OCI-M2 (cell line): Measurements from ENCODE around the gene MTX1.
"Not testable (repeated sequence)": the region's sequence is repeated elsewhere in the genome, so short reads cannot be mapped to it uniquely, and the experiment has no call there.

Experiments used
- DNase-seq: peaks from one replicate; lab custom pipeline; 2025; ENCODE audit not compliant: unreplicated experiment; lab: John Stamatoyannopoulos, UW

The MTX1 gene

DNA sequence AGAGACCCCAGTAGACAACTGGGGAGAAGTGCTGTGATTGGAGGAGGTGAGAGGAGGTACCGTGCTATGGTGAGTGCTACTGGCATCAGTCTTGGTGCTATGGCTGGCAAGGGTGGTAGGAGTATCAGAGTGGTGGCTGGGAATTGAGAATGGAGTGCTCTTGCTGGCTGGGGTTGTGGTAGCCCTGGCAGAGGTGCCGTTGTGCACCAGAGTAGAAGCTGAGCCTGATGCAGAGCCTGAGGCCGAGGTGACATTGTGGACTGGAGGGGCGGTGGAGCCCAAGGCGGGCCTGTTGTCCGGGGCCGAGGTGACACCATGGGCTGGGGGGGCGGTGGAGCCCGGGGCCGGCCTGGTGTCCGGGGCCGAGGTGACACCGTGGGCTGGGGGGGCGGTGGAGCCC lies 20.2 kb upstream of the MTX1 start:
- DNase-seq: no peak

DNA sequence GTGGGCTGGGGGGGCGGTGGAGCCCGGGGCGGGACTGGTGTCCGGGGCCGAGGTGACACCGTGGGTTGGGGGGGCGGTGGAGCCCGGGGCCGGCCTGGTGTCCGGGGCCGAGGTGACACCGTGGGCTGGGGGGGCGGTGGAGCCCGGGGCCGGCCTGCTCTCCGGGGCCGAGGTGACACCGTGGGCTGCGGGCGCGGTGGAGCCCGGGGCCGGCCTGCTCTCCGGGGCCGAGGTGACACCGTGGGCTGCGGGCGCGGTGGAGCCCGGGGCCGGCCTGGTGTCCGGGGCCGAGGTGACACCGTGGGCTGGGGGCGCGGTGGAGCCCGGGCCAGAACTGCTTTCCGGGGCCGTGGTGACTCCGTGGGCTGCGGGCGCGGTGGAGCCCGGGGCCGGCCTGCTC lies 18.6 kb upstream of the MTX1 start:
- not testable (repeated sequence) for DNase-seq

DNA sequence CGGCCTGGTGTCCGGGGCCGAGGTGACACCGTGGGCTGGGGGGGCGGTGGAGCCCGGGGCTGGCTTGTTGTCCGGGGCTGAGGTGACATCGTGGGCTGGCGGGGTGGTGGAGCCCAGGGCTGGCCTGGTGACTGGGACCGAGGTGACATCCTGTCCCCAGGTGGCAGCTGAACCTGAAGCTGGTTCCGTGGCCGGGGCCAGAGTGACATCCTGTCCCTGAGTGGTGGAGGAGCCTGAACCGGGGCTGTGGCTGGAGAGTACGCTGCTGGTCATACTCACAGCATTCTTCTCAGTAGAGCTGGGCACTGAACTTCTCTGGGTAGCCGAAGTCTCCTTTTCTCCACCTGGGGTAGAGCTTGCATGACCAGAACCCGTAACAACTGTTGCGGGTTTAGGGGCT lies 16.6 kb upstream of the MTX1 start:
- DNase-seq: no peak

DNA sequence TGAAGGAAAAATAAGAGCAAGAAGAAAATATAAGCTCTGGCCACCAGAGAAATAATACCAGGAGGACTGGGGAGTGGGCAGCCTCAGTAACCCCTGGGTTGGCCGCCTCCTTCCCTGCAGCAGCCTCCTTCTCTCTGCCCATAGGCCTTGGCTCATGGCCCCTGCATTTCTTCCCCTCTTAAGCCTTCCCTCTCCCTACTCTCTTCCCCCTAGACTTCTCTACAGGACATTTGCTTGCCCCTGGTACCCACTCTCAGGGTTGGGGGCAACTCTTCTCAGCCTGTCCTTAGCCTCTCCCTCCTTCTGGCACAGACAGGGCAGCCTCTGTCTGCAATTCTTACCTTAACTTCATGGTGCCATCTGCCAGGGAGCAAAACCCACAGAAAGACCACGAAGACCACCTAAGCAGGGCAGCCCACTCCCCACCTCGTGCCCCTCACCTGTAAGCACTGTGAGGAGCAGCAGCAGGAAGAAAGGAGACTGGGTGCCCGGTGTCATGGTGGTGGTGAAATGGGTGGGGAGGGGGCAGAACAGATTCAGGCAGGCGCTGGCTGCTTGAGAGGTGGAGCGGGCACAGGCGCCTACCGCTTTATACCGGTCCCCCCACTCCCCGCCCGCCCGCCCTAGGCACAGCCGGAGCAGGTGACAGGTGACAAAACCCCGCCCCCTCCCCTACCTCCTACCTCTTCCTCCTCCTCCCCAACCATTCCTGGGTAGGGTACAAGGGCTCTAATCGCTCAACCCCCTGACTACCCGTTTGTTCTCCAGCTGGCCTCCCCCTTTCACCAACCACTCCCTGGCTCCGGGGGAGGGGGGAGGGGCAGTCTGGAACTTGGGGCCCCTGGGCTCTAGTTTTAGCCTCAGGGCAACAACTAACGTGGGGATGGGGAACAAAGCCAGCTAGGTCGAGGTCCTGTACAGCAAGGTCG lies 15.9 kb upstream of the MTX1 start:
- no peak for DNase-seq

DNA sequence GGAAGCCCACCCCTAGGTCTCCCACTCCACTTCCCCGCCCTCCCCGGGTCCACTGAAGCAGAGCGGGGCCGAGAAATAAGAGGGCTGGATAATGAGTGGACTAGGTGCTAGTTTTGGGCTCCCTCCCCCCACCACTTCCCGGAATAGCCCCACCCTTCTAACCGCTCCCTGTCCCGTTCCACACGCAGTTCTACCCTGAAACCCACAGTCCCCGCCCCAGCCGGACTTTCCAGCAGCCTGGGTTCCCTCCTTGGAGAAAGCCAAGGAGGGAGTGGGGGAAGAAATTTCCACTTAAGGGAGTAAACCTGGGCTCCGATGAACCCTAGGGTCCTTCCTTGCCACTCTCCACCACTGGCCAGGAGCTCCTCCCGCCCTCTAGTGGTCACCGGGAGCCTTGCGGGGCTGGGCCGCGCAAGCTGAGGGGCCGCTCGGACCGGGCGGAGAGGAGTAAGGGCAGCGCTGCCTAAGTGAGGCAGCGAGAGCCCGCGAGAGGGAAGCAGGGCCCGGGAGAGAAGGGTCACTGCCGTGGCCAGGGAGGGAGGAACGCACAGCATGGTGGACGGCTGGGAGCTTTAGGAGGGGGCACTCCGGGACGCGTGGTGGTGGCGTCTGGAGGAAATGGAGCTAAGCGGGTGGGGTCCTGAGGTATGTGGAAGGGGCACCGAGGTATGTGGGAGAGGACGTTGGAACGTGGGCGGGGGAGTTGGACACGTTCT lies 15.1 kb upstream of the MTX1 start:
- peak; percentile 57 for DNase-seq

DNA sequence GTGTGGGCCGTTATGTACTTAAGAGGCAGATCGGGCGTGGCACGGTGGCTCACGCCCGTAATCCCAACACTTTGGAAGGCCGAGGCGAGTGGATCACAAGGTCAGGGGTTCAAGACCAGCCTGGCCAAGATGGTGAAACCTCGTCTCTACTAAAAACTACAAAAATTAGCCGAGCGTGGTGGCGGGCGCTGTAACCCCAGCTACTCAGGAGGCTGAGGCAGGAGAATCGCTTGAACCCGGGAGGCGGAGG lies 14.6 kb upstream of the MTX1 start:
- DNase-seq: not testable (repeated sequence)

DNA sequence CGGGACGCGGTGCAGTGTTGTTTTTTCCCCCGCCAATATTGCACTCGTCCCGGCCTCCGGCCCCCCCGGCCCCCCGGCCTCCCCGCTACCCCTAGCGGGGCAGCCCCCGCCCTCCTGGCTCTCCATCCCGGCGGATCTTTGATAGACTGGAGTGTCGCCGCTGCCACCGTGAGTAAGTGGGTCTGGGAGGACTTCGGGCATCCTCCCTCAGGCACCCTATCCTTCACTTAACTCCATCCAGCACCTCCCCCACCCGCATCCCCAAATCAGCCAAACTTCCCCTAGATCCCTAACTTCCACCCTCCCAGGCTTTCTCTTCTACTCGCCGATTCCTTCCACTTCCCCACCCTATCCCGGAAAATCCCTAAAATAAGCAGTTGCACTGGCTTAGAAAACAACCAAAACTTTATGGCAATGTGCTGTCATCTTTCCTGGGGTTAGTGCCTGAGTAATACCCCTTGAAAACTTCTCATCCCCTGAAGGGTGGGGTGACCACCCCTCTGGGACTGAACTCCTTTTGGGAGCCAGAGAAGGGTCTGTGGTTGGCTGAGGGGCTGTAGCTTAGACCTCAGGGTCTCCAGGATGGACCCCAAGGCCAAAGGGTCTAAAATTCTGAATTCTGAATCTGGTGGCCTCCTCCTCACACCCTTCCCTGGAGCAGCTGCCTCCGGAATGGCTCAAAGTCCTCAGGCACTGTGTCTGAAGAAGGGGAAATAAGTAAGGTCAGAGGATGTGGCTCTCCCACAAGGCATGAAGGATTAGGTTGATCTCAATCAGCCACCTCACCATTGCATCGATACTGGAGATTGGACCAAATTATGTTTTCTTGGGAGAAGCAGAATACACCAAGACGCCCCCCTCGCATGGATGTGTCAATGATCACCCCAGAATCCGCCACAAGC lies 13.0 kb upstream of the MTX1 start:
- DNase-seq: no peak

DNA sequence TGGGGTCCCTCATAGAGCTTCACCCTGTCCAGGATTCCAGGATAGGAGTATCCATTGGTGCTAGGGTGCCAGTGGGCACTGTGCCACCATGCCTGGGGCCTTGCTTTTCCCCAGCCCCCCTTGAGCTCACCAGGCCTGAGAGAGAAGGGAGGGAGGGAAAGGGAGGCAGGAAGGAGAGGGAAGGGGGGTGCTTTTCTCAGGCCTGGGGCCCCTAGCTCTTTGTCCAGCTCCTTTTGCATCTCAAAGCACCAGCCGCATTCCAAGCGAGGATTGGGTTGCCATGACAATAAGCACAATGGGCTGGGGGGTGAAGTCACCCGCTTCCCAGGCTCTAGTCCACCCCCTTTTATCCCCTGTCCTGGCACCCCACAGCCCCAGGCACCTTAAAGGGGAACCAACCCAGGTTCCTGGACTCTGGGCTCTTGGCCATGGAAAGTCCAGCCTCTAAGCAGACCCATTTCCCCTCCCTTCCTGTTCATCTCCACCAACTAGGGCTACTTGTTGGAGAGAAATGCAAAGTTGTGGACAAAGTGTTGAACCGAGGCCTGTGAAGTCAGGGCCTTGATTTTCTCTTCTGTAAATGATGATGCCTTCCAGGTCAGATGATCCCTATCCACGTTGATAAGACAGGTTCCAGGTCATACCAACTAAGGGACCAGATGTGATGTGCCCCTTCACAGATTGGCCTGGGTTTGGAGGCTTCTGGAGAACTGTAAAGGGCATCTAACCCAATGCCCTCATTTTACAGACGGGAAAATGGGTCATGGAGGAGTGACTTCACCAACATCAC lies 12.2 kb upstream of the MTX1 start:
- DNase-seq: no peak

DNA sequence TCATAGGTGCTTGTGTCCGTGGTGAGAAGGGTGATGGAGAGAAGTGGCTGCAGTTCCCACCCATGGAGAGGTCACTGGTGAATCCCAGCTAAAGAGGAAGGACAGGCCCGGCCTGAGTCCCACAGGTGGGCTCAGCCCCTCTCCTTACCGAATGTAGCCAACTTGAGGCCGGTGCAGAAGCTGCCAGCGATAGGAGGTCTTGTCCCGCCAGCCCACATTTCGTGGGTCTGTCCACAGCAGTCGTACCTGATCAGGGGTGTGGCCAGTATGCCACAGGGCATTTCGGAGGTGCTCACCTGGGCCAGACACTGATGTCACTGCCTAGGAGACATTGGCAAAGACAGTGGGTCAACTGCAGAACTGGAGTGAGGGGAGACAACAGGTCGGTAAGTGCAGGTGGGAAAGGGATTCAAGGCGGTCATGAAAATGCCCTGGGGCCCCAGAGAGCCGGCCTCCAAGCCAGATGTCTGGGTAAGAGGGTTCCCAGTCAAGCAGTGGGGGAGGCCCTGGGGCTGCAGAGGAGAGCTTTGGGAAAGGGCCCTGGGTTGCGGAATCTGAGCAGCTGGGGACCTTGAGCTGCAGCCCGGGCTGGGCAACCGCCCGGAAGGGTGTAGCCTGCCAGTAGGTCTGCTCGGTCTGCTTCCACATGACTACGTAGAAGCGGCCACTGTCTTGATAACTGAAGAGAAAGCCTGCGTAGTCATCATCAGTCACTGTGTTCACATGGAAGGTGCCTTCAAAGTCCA lies 11.4 kb upstream of the MTX1 start:
- DNase-seq: no peak

DNA sequence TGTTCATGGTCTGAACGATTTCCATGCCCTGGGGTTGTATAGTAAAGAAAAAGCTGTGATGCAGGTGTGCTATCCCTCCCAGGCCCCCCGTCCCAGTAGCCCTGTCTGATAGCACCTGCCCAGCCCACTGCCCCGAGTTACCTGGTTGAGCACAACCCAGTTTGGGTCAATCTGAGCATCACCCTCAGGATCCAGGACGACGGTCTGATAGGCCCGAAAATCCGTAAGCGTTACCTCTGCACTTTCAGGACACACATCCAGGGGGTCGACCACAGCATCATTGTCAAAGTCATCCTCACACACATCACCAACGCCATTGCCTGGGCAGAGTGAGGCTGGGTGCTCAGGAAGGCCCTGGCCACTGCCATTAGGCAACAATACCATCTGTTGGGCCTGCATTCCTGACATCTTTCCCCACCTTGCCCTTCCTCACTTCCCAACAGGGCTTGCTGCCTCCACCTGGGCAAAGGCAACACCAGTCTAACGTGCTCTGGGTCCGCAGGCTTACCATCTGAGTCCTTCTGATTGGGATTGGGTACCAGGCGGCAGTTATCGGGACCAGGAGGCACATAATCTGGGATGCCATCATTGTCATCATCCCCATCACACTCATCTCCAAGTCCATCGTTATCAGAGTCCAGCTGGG lies 10.5 kb upstream of the MTX1 start:
- DNase-seq: no peak

DNA sequence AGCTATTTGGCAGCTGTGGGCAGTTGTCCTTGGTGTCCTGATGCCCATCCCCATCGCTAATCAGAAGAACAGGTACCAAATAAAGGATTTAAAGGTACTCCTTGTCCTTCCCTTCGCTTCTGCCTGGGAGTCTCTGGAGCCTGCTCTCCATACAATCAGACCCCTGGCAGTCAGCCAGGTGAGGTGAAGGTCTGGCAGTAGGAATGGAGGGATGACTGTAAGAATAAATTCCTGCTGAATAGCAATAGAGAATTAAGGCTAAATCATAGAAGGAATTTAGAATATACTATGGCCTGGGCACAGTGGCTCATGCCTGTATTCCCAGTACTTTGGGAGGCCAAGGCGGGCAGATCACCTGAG lies 10.0 kb upstream of the MTX1 start:
- no peak for DNase-seq

DNA sequence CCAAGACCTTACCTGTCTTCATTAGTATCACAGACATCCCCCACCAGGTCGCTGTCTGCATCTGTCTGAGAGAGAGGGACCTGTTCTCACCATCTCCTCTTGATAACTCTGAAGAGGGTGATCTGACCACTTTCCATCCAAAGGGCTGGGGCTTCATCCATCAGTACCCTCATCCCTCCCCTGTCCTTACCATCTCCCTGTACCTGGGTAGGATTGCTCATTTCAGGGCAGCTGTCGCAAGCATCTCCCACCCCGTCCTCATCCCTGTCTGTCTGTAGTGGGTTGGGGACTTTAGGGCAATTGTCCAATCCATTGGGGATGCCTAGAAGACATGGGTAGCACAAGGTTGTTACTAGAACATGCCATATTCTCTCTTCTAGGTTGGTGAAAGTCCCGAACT lies 8.7 kb upstream of the MTX1 start:
- DNase-seq: no peak

DNA sequence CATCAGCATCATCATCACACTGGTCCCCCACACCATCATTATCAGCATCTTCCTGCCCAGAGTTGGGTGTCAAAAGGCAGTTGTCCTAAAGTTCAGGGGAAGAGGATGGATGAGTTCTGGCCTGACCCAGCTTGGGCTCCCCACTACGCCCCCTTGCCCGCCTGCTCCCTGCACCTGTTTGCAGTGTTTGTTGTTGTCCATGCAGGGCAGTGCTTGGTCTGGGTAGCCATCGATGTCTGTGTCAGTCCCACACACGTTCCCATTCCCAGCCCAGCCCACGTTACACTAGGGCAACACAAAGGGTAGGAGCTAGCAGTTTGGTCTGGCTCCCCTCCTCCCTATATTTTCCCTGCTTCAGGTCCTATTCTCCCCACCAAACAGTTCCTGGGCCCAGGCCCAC lies 7.6 kb upstream of the MTX1 start:
- no peak for DNase-seq

DNA sequence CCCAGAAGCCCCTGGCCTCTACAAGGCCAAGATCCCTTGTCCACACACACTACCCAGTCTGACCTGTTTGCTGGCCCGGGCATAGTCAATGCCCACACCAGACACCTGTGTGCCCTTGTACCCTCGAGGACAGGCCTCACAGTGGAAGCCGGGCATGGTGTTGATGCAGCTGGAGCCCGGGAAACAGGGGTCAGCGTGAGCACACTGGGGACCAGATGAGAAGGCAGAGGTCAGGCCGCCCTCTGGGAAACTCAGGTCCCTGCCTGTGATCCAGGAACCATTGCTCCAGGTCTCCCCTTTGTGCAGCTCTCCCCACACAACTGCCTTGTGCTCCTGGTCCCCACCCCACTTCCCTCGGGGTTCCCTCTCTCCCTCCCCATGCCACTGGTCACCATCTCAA lies 6.3 kb upstream of the MTX1 start:
- DNase-seq: no peak

DNA sequence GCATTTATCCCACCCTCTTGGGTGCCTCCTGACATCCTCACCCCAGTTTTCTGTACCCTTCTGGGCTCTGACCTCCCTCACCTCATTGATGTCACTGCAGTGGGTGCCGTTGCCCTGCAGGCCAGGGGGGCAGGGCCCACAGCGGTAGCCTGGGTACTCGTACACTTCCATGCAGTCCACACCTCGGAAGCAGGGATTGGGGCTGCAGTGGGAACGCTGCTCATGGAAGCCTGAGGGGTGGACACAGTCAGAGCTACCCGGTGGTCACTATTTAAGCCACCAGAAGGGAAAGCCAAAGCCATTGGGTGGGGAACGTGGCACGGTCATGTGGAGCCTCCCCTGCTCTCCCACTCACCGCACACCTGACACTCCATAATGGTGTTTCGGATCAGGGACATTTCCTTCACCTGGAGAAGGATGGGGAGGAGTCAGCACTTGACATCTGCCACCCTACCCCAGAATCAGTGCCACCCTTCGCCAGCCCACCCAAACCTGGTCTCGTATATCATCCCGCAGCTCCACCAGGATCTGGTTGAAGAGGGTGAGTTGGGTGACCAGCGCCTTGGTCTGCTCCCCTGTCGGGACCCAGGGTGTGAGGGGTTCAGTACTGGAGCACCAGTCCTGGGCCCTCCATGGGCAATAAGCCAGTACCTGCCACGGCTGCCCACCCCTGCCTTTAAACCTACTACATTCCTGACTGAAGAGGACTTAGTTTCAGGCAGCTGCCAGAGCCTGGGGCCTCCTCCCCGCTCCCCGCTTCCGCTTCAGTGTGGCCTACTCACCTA lies 5.6 kb upstream of the MTX1 start:
- no peak for DNase-seq

DNA sequence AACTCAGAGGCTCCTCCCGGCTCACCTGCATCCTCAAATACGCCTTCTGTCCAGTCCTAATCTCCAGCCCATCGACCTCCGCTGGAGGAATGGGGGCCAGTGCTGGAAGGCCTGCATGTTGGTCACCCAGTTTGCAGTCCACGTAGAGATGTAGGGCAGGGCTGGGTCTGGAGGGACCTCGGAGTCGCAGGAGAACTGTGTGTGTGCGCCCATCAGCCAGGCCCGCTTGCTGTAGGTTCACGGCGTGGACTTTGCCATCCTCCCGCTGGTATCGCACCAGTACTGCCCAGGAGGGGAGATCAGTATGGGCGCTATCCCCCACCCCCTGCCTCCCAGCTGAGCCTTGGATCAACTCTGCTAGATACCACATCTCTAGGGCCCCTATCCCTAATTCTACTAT lies 3.5 kb upstream of the MTX1 start:
- no peak for DNase-seq

DNA sequence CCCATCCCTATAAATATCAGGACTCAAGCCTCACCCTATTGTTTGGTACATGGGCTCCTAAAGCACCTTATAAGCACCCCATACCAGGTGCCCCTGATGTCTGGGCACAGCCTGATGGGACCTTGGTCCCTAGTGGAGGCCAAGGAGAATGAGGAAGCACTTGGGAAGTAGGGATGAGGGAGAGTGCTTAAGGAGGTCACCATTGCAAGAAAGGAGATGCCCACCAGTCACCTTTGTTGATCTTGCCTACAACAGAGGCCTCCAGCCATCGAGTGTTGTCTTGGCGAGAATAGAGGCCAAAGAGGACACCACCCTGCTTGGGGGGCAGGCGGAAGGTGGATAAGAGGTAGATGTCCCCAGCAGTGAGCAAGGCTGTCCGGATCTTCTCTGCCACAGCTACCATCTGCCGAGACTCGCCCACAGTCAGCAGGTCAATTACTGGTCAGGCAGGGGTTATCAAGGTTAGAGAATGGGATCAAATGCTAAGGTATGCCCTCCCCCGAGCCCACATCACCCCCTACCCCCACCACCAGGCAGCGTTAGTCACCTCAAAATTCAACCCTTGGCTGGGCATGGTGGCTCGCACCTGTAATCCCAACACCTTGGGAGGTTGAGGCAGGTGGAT lies 2.4 kb upstream of the MTX1 start:
- DNase-seq: no peak
